ENCODE data around the gene TXNL4A.

DNA sequence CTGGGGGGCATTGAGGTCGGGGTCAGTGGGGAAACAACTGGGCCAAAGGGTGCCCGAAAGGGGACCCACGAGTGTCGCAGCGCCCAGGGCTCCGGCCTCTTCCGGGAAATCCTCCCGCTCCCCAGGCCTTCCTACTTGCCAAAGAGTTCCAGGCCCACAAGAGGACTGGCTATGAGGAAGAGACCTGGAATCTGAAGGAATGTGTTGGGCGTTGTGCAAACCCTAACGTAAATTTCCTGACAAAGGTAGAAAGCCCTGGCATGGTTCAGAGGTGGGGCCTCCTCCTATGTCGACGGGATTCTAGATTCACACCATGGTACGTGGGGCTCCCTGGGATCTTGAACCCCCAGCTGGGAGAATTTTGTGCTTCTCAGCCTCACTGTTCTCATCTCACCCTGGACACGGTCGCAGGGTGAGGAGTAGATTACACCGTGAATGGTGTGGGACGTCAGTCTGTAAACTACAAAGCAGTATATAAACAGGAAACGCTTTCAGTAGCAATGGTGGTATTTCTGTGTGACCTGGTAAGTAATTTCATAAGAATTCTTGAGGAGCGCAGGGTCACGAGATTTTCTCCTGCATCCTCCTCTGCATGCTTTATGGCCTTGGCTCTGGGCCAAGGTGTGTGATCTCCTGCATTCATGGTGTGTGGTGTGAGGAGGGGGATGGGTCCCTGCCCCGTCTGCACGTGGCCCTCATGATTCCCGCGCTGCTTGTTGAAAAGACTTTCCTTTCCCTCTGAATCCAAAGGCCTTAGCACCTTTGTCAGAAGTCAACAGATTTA lies 23.1 kb downstream of the TXNL4A start:
- TF ChIP-seq POLR2A (IDR thresholded peaks at IDR 0.05), result no peak
- TF ChIP-seq, protein P1, sequence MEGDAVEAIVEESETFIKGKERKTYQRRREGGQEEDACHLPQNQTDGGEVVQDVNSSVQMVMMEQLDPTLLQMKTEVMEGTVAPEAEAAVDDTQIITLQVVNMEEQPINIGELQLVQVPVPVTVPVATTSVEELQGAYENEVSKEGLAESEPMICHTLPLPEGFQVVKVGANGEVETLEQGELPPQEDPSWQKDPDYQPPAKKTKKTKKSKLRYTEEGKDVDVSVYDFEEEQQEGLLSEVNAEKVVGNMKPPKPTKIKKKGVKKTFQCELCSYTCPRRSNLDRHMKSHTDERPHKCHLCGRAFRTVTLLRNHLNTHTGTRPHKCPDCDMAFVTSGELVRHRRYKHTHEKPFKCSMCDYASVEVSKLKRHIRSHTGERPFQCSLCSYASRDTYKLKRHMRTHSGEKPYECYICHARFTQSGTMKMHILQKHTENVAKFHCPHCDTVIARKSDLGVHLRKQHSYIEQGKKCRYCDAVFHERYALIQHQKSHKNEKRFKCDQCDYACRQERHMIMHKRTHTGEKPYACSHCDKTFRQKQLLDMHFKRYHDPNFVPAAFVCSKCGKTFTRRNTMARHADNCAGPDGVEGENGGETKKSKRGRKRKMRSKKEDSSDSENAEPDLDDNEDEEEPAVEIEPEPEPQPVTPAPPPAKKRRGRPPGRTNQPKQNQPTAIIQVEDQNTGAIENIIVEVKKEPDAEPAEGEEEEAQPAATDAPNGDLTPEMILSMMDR (IDR thresholded peaks at IDR 0.05), result no peak

All from testis (tissue), 2 donors.